H9 (cell line): Measurements from ENCODE around the gene TREML1. TPM values are rescaled to one million over a fixed set of nuclear protein-coding genes. Genes with fewer than 3 reads are reported as not detected.

Experiments
- DNase-seq: peaks from one replicate; pipeline ENCODE4 v3.0.0-alpha.2; 2017
- H2AFZ ChIP-seq: one replicate; pipeline ENCODE4 v1.6.1; 2013; ENCODE audit warnings: mild to moderate bottlenecking, low read length, control low read depth, moderate library complexity
- H2AK5ac ChIP-seq: 2 replicates; pipeline ENCODE4 v1.6.1; 2013; ENCODE audit warnings: low read length, control low read depth, mixed read lengths; ENCODE audit not compliant: insufficient read length
- H2BK120ac ChIP-seq: one replicate; pipeline ENCODE4 v1.6.1; 2013; ENCODE audit warnings: low read depth, mild to moderate bottlenecking, low read length, control low read depth, inconsistent platforms; ENCODE audit not compliant: poor library complexity, severe bottlenecking
- H2BK12ac ChIP-seq: 2 replicates; pipeline ENCODE4 v1.6.1; 2013; ENCODE audit warnings: low read length, control low read depth, mixed read lengths, low read depth; ENCODE audit not compliant: insufficient read length
- H2BK15ac ChIP-seq: 2 replicates; pipeline ENCODE4 v1.6.1; 2013; ENCODE audit warnings: low read depth, low read length, control low read depth
- H2BK20ac ChIP-seq: one replicate; pipeline ENCODE4 v1.6.1; 2013; ENCODE audit warnings: low read depth, mild to moderate bottlenecking, low read length, control low read depth, inconsistent platforms; ENCODE audit not compliant: poor library complexity, severe bottlenecking
- H2BK5ac ChIP-seq: 2 replicates; pipeline ENCODE4 v1.6.1; 2013; ENCODE audit warnings: low read length, control low read depth, mixed read lengths; ENCODE audit not compliant: insufficient read length
- H3K14ac ChIP-seq: 2 replicates; pipeline ENCODE4 v1.6.1; 2013; ENCODE audit warnings: low read length, control low read depth; ENCODE audit not compliant: insufficient read depth
- H3K18ac ChIP-seq: 2 replicates; pipeline ENCODE4 v1.6.1; 2013; ENCODE audit warnings: low read depth, mild to moderate bottlenecking, mixed read lengths, low read length, control low read depth; ENCODE audit not compliant: insufficient read length
- H3K23ac ChIP-seq: 2 replicates; pipeline ENCODE4 v1.6.1; 2013; ENCODE audit warnings: low read length, control low read depth, mixed read lengths, low read depth; ENCODE audit not compliant: insufficient read length
- H3K23me2 ChIP-seq: 2 replicates; pipeline ENCODE4 v1.6.1; 2013; ENCODE audit warnings: low read depth, mild to moderate bottlenecking, mixed read lengths, low read length, control low read depth; ENCODE audit not compliant: insufficient read length, poor library complexity, severe bottlenecking
- H3K27ac ChIP-seq: 2 replicates; pipeline ENCODE4 v1.5.1; 2013; ENCODE audit warnings: low read length, control low read depth, mixed read lengths, low read depth; ENCODE audit not compliant: insufficient read length
- H3K27me3 ChIP-seq: 2 replicates; pipeline ENCODE4 v1.6.1; 2013; ENCODE audit warnings: low read length, control low read depth, inconsistent platforms; ENCODE audit not compliant: insufficient read depth
- H3K4ac ChIP-seq: 2 replicates; pipeline ENCODE4 v1.6.1; 2013; ENCODE audit warnings: low read depth, mild to moderate bottlenecking, control low read depth, inconsistent platforms, low read length, moderate library complexity
- H3K4me1 ChIP-seq: 2 replicates; pipeline ENCODE4 v1.6.1; 2013; ENCODE audit warnings: low read length, control low read depth, inconsistent platforms; ENCODE audit not compliant: insufficient read depth
- H3K4me2 ChIP-seq: 2 replicates; pipeline ENCODE4 v1.6.1; 2013; ENCODE audit warnings: low read length, control low read depth, mixed read lengths; ENCODE audit not compliant: insufficient read length, insufficient read depth
- H3K56ac ChIP-seq: 2 replicates; pipeline ENCODE4 v1.6.1; 2013; ENCODE audit warnings: low read depth, mild to moderate bottlenecking, mixed read lengths, low read length, control low read depth; ENCODE audit not compliant: insufficient read length
- H3K79me1 ChIP-seq: 2 replicates; pipeline ENCODE4 v1.6.1; 2013; ENCODE audit warnings: low read depth, mild to moderate bottlenecking, moderate library complexity, low read length, control low read depth, inconsistent platforms; ENCODE audit not compliant: insufficient read depth, poor library complexity, severe bottlenecking
- H3K79me2 ChIP-seq: 2 replicates; pipeline ENCODE4 v1.6.1; 2013; ENCODE audit warnings: low read length, control low read depth, inconsistent platforms; ENCODE audit not compliant: insufficient read depth
- H3K9ac ChIP-seq: 2 replicates; pipeline ENCODE4 v1.6.1; 2013; ENCODE audit warnings: low read length, control low read depth, mixed read lengths; ENCODE audit not compliant: insufficient read length; ENCODE audit errors: extremely low read depth
- H3K9me3 ChIP-seq: one replicate; pipeline ENCODE4 v1.6.1; 2013; ENCODE audit warnings: low read depth, low read length, inconsistent platforms; ENCODE audit not compliant: control insufficient read depth
- H3T11ph ChIP-seq: one replicate; pipeline ENCODE4 v1.6.1; 2013; ENCODE audit warnings: mild to moderate bottlenecking, low read length, control low read depth, inconsistent platforms
- H4K20me1 ChIP-seq: one replicate; pipeline ENCODE4 v1.6.1; 2013; ENCODE audit not compliant: control insufficient read depth, insufficient read length, insufficient read depth
- H4K5ac ChIP-seq: 2 replicates; pipeline ENCODE4 v1.6.1; 2013; ENCODE audit warnings: low read depth, mild to moderate bottlenecking, mixed read lengths, low read length, control low read depth; ENCODE audit not compliant: insufficient read length
- H4K8ac ChIP-seq: replicated peaks from 2 replicates; pipeline ENCODE4 v1.6.1; 2013; ENCODE audit warnings: low read length, control low read depth, mixed read lengths, low read depth; ENCODE audit not compliant: insufficient read length
- H4K91ac ChIP-seq: 2 replicates; pipeline ENCODE4 v1.6.1; 2013; ENCODE audit warnings: low read depth, mild to moderate bottlenecking, moderate library complexity, mixed read lengths, low read length, control low read depth; ENCODE audit not compliant: insufficient read length
- H3K27ac Mint-ChIP-seq, 3 experiments: 2 replicates in 2 of 3; 3 replicates in 1 of 3; pipeline ENCODE4 v1.8.0; 2020 to 2021; ENCODE audit warnings: mixed read lengths in 3 of 3, mild to moderate bottlenecking in 1 of 3, moderate library complexity in 1 of 3
- H3K27me3 Mint-ChIP-seq: 2 replicates; pipeline ENCODE4 v1.8.0; 2021; ENCODE audit warnings: low read depth, mild to moderate bottlenecking, moderate library complexity, mixed read lengths
- H3K36me3 Mint-ChIP-seq, 3 experiments: 2 replicates in 2 of 3; 3 replicates in 1 of 3; pipeline ENCODE4 v1.8.0; 2020 to 2021; ENCODE audit warnings: low read depth in 3 of 3, mixed read lengths in 3 of 3; ENCODE audit not compliant: insufficient read depth in 1 of 3
- H3K4me1 Mint-ChIP-seq, 2 experiments: 2 replicates each; pipeline ENCODE4 v1.8.0; 2020; ENCODE audit warnings: mixed read lengths in 2 of 2
- H3K4me3 Mint-ChIP-seq, 2 experiments: 2 replicates in 1 of 2; 3 replicates in 1 of 2; pipeline ENCODE4 v1.8.0; 2020 to 2021; ENCODE audit warnings: mild to moderate bottlenecking in 2 of 2, mixed read lengths in 2 of 2, moderate library complexity in 1 of 2
- H3K9me3 Mint-ChIP-seq, 2 experiments: 2 replicates in 1 of 2; 3 replicates in 1 of 2; pipeline ENCODE4 v1.8.0; 2020; ENCODE audit warnings: mild to moderate bottlenecking in 2 of 2, mixed read lengths in 2 of 2, moderate library complexity in 1 of 2
- WGBS: extraction: QIAGEN DNeasy Blood & Tissue Kit; methylation state at CpG from one replicate; pipeline ENCODE4 v1.1.7; 2013; ENCODE audit warnings: missing lambda C conversion rate, low lambda C conversion rate, mixed read lengths; ENCODE audit not compliant: insufficient read length; ENCODE audit errors: extremely low coverage; 5-methylcytosine and 5-hydroxymethylcytosine counted together
- total RNA-seq: library from RNA; stranded (reverse); gene quantifications from 2 replicates; pipeline ENCODE4 v1.2.1, GENCODE V29; 2021
- TF ChIP-seq, protein P1 (sequence below): fragments of 200-600 bp; sonication (generic); conservative IDR thresholded peaks from 3 replicates; pipeline ENCODE4 v1.8.0; 2021; ENCODE audit warnings: antibody characterized with exemption, mild to moderate bottlenecking

TREML1 gene
- total RNA-seq, 1 experiment from 2014 or later, result not detected

DNA sequence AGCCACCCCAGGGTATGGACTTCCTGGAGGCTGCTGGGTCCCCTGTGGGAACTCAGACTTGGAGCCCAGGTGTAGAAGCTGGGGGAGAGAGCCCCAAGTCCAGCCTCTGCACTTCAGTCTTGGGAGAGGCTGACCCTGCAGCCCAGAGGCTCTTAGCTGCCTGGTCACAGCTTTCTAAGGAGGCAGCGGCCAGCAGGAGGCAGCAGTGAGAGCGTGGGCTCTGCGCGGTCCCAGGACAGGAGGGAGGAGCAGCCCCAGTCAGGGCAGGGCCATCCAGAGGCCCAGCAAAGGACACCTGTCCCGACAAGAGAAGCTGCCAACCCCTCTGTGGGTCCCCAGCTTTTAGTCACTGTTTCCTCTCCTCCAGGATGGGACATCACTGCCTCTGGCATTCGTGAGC lies 37.4 kb upstream of the TREML1 start:
- no peaks in the 10 kb centered on the region for H3K79me1 ChIP-seq
- no peaks in the 10 kb centered on the region for H3K27me3 ChIP-seq
- no peak overlapping the region for H4K91ac ChIP-seq
- TF ChIP-seq, protein P1, sequence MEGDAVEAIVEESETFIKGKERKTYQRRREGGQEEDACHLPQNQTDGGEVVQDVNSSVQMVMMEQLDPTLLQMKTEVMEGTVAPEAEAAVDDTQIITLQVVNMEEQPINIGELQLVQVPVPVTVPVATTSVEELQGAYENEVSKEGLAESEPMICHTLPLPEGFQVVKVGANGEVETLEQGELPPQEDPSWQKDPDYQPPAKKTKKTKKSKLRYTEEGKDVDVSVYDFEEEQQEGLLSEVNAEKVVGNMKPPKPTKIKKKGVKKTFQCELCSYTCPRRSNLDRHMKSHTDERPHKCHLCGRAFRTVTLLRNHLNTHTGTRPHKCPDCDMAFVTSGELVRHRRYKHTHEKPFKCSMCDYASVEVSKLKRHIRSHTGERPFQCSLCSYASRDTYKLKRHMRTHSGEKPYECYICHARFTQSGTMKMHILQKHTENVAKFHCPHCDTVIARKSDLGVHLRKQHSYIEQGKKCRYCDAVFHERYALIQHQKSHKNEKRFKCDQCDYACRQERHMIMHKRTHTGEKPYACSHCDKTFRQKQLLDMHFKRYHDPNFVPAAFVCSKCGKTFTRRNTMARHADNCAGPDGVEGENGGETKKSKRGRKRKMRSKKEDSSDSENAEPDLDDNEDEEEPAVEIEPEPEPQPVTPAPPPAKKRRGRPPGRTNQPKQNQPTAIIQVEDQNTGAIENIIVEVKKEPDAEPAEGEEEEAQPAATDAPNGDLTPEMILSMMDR, result peak; percentile 86
- no peak overlapping the region for H2BK15ac ChIP-seq
- H4K20me1 ChIP-seq, result no peaks in the 10 kb centered on the region
- H2AK5ac ChIP-seq, result no peak overlapping the region
- no peak overlapping the region for H4K5ac ChIP-seq
- H2BK5ac ChIP-seq, result no peak overlapping the region
- H3K23me2 ChIP-seq, result no peaks in the 10 kb centered on the region
- no peaks in the 10 kb centered on the region for H3K79me2 ChIP-seq
- H3K14ac ChIP-seq, result no peak overlapping the region
- H3K23ac ChIP-seq, result no peak overlapping the region
- H3K4ac ChIP-seq, result no peak overlapping the region
- H3T11ph ChIP-seq, result no peak overlapping the region
- Mint-ChIP-seq H3K27ac (no peak overlapping the region), H3K9me3 (peaks cover 14 to 15% of the 10 kb centered on the region in 2 experiments), H3K4me3 (no peak overlapping the region), H3K4me1 (peaks cover 0 to under 1% of the 10 kb centered on the region in 2 experiments; a peak in 2 of 4 replicates), H3K36me3 (peaks cover 6 to 15% (median 11%) of the 10 kb centered on the region in 3 experiments), H3K27me3 (peaks cover 18% of the 10 kb centered on the region)
- no peak overlapping the region for H4K8ac ChIP-seq
- no peak overlapping the region for H2BK120ac ChIP-seq
- no peak overlapping the region for H2BK20ac ChIP-seq
- no CpG with 5 or more reads among the region's 6 CpGs for WGBS
- H2BK12ac ChIP-seq, result no peak overlapping the region
- no peak overlapping the region for H3K9ac ChIP-seq
- no peak overlapping the region for H3K18ac ChIP-seq
- no peak overlapping the region for H3K56ac ChIP-seq
- H2AFZ ChIP-seq, result no peak overlapping the region
- H3K4me1 ChIP-seq, result no peaks in the 10 kb centered on the region
- DNase-seq, result peak; percentile 81
- no peak overlapping the region for H3K27ac ChIP-seq
- H3K4me2 ChIP-seq, result no peak overlapping the region
- peaks cover 10% of the 10 kb centered on the region for H3K9me3 ChIP-seq
